ENCODE data around the gene LINGO1. TPM values are rescaled to one million over a fixed set of nuclear protein-coding genes. Genes with fewer than 3 reads are reported as not detected.
A peak's percentile ranks its signal among the peaks of the same experiment; 100 is the strongest.

LINGO1 gene
- total RNA-seq, 6 experiments from 2014 or later, result 0.31 to 1.2 (median 0.39) TPM

DNA sequence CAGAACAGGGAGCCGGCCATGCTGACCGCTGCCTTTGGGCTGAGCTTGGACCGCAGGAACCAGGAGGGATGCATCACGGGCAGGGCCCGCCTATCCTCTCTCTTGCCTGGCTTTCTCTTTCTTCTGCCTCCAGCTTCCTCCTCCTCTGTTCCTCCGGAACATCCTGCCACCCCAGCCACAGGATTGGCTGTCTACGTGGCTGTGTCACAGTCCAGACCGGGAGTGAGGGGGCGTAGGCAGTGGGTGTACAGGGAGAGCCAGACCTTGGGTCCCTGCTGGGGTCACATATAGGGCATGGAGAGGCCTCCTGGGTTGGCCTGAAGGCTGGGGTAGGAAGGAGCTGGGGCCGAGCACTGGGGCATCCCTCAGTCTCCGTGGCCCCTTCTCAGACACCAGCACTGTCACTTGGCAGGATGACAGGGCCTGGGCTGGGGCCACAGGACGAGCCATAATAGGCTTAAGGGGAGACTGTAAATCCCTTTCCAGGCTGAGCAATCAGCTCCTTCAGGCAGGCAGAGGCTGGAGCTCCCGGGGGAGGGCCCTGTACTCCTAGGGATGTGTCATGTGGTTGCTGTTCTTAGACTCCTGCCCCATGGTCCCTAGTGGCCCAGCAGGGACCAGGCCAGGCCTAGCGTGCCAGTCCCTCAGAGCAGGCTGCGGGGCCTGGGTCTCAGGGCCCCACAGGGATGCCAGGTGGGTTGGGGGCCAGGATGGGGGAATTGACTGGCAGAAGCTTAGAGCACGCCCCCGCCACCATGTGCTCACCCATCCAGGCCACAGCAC, 25.4 kb downstream of the LINGO1 start:
- Histone ChIP-seq H3K4me3 (no peak overlapping the region), H3K9me3 (no peaks in the 10 kb centered on the region), H3K4me1 (no peaks in the 10 kb centered on the region), H3K27me3 (no peaks in the 10 kb centered on the region), H3K27ac (no peak overlapping the region), H3K36me3 (no peaks in the 10 kb centered on the region)
- peak in 2 of 4 donors; percentile 17 to 18 for ATAC-seq
- TF ChIP-seq, protein P1, sequence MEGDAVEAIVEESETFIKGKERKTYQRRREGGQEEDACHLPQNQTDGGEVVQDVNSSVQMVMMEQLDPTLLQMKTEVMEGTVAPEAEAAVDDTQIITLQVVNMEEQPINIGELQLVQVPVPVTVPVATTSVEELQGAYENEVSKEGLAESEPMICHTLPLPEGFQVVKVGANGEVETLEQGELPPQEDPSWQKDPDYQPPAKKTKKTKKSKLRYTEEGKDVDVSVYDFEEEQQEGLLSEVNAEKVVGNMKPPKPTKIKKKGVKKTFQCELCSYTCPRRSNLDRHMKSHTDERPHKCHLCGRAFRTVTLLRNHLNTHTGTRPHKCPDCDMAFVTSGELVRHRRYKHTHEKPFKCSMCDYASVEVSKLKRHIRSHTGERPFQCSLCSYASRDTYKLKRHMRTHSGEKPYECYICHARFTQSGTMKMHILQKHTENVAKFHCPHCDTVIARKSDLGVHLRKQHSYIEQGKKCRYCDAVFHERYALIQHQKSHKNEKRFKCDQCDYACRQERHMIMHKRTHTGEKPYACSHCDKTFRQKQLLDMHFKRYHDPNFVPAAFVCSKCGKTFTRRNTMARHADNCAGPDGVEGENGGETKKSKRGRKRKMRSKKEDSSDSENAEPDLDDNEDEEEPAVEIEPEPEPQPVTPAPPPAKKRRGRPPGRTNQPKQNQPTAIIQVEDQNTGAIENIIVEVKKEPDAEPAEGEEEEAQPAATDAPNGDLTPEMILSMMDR (IDR thresholded peaks at IDR 0.05), result no peak
- TF ChIP-seq POLR2A (IDR thresholded peaks at IDR 0.05), result no peak
- 49% methylated on average over 7 of the region's 17 CpGs for WGBS (ENCODE audit: insufficient coverage, low coverage, low lambda C conversion rate, missing lambda C conversion rate)
- no peak for DNase-seq
- intact Hi-C loops (cut with DNase I), result no loop called here

DNA sequence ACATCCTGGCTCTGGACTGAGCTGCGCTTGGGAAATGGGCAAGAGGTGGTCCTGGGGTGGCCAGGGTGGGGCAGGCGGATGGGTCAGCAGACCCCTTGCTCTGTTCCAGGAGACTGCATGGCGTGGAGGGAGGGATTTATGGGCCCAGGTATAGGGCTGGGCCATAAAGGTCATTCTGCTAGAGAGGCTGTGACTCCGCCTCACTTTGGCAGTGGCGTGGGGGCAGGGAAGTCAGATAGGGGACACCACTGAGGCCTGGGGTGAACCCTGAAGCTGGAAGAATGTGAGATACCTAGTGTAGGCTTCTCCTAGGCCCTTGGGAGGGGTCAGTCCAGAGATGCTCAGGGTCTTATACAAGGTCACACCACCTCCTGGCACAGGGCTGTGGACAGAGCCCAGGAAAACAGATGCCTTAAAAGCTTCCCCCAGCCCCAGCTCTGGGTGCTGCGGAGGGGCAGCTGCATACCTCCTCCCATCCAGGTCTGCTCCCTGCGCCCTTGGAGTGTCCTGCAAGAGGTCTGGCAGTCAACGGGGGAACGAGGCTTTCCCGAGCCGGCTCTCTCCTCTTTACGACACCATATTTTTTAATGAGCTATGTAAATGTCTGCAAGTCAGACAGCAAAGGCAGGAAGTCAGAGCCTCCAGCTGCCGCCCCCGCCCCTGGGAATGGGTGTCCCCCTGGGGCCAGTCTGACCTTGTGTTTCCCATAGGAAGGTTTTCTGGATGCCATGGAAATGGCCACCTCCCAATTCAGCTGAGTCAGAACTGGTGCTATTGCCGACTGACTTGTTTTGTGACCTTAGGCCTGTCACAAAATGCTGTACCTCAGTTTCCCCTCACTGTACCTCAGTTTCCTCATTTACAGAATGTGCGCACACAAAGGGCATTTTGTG, 26.3 kb downstream of the LINGO1 start:
- Histone ChIP-seq H3K4me1 (no peaks in the 10 kb centered on the region), H3K27ac (no peak overlapping the region), H3K36me3 (no peaks in the 10 kb centered on the region), H3K27me3 (no peaks in the 10 kb centered on the region), H3K4me3 (no peak overlapping the region), H3K9me3 (no peaks in the 10 kb centered on the region)
- intact Hi-C loops (cut with DNase I), result no loop called here
- 65% methylated on average over 11 of the region's 16 CpGs for WGBS (ENCODE audit: insufficient coverage, low coverage, low lambda C conversion rate, missing lambda C conversion rate)
- ATAC-seq (no peak), DNase-seq (no peak)
- TF ChIP-seq, protein P1 (IDR thresholded peaks at IDR 0.05), result no peak
- no peak for TF ChIP-seq POLR2A (IDR thresholded peaks at IDR 0.05)

DNA sequence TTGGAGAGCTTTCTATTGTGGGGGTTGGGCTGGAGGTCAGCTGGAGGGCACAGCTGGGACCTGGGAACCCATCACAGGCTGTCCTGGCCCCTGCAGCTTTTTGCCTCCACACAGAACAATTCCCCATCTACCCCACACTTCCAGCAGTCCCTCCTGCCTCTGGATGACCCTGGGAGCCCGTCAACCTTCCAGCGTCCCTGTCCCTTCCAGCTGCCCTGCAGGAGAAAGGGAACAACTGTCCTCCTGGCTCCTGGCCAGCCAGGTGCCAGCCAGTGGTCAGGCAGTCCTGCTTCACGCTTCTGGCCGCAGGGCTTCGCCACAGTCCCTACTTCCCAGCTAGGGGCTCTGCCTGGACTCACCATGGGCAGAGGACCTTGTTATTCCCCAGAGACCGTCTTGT, 27.2 kb downstream of the LINGO1 start:
- no peaks in the 10 kb centered on the region for H3K27me3 ChIP-seq
- WGBS (ENCODE audit: insufficient coverage, low coverage, low lambda C conversion rate, missing lambda C conversion rate), result 90% methylated on average over 3 of the region's 6 CpGs
- ATAC-seq, result no peak
- no peak overlapping the region for H3K27ac ChIP-seq
- intact Hi-C loops (cut with DNase I), result no loop called here
- no peak for DNase-seq
- no peaks in the 10 kb centered on the region for H3K9me3 ChIP-seq
- H3K36me3 ChIP-seq, result no peaks in the 10 kb centered on the region
- H3K4me3 ChIP-seq, result no peak overlapping the region
- TF ChIP-seq, protein P1 (IDR thresholded peaks at IDR 0.05), result no peak
- TF ChIP-seq POLR2A (IDR thresholded peaks at IDR 0.05), result no peak
- no peaks in the 10 kb centered on the region for H3K4me1 ChIP-seq

- Histone ChIP-seq H3K36me3 (no peaks in the 10 kb centered on the region), H3K27me3 (no peaks in the 10 kb centered on the region), H3K4me1 (no peaks in the 10 kb centered on the region), H3K9me3 (no peaks in the 10 kb centered on the region), H3K27ac (no peak overlapping the region), H3K4me3 (no peak overlapping the region)
- ATAC-seq (no peak), DNase-seq (no peak)
- intact Hi-C loops (cut with DNase I), result no loop called here
- WGBS (ENCODE audit: insufficient coverage, low coverage, low lambda C conversion rate, missing lambda C conversion rate), result 43% methylated on average over 2 of the region's 2 CpGs
- TF ChIP-seq POLR2A (IDR thresholded peaks at IDR 0.05), result no peak
- TF ChIP-seq, protein P1 (IDR thresholded peaks at IDR 0.05), result no peak
Observed at GRCh38 chr15:77604973-77605372, 27.7 kb downstream of the LINGO1 start.

Measured in right lobe of liver (tissue), 6 donors.